SK-N-SH treated with all-trans-retinoic acid at 6 μM for 48 hours (cell line): ENCODE measurements around the gene BPHL.

Experiments used
- ARNTL ChIP-seq: fragments of 450-650 bp; formaldehyde crosslinking; IDR thresholded peaks from 2 replicates; pipeline ENCODE4 v1.5.0; 2020; ENCODE audit warnings: low read depth, mild to moderate bottlenecking, moderate library complexity, borderline replicate concordance
- BACH2 ChIP-seq: fragments of 250-450 bp; sonication (Bioruptor Pico); IDR thresholded peaks from 2 replicates; pipeline ENCODE4 v1.9.0; 2021; ENCODE audit warnings: mild to moderate bottlenecking, borderline replicate concordance
- CSDC2 ChIP-seq: fragments of 250-450 bp; sonication (Bioruptor Pico); IDR thresholded peaks from 2 replicates; pipeline ENCODE4 v1.5.0; 2020; ENCODE audit warnings: mild to moderate bottlenecking, moderate library complexity
- ISL1 ChIP-seq: fragments of 250-450 bp; sonication (Bioruptor Pico); IDR thresholded peaks from 2 replicates; pipeline ENCODE4 v2.1.2; 2022; ENCODE audit warnings: mild to moderate bottlenecking, moderate library complexity
- OSR1 ChIP-seq: fragments of 250-450 bp; sonication (Bioruptor Pico); IDR thresholded peaks from 2 replicates; pipeline ENCODE4 v1.8.0; 2022; ENCODE audit warnings: moderate library complexity, mild to moderate bottlenecking, inconsistent platforms
- RARB ChIP-seq: fragments of 250-450 bp; sonication (Bioruptor Pico); IDR thresholded peaks from 2 replicates; pipeline ENCODE4 v1.8.0; 2021; ENCODE audit warnings: mild to moderate bottlenecking, moderate library complexity
- ZFP3 ChIP-seq: fragments of 250-450 bp; sonication (Bioruptor Pico); IDR thresholded peaks from 2 replicates; pipeline ENCODE4 v1.5.0; 2020; ENCODE audit warnings: mild to moderate bottlenecking, moderate library complexity
- ZNF70 ChIP-seq: fragments of 450-650 bp; formaldehyde crosslinking; IDR thresholded peaks from 2 replicates; pipeline ENCODE4 v1.5.0; 2020; ENCODE audit warnings: mild to moderate bottlenecking, moderate library complexity
- TF ChIP-seq, protein P1 (sequence below): fragments of 250-450 bp; sonication (Bioruptor Pico); IDR thresholded peaks from 2 replicates; pipeline ENCODE4 v1.5.1; 2020; ENCODE audit warnings: low read depth, mild to moderate bottlenecking, moderate library complexity

DNA sequence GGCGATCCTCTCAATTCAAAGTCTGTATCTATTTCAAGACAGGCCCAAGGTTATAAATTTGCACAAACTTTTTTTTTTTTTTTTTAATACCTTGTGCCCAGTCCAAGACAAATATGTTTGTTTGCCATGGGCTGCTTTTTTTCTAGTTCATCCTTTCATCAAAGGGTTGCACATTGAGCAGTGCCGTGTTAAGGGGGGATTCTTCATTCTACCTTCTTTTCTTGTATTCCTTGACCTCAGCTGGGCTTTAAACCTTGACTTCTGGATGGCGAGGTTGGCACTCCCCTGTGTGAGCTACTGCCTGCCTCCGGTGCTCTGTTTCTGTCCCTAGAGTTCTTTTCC, 42.8 kb upstream of the BPHL start:
- TF ChIP-seq CSDC2 (CRISPR knock-in tag) (no peak), ZNF70 (no peak), OSR1 (CRISPR knock-in tag) (no peak), RARB (CRISPR knock-in tag) (no peak), ARNTL (CRISPR knock-in tag) (no peak), ISL1 (CRISPR knock-in tag) (no peak), ZFP3 (CRISPR knock-in tag) (no peak), BACH2 (no peak)
- TF ChIP-seq, protein P1, sequence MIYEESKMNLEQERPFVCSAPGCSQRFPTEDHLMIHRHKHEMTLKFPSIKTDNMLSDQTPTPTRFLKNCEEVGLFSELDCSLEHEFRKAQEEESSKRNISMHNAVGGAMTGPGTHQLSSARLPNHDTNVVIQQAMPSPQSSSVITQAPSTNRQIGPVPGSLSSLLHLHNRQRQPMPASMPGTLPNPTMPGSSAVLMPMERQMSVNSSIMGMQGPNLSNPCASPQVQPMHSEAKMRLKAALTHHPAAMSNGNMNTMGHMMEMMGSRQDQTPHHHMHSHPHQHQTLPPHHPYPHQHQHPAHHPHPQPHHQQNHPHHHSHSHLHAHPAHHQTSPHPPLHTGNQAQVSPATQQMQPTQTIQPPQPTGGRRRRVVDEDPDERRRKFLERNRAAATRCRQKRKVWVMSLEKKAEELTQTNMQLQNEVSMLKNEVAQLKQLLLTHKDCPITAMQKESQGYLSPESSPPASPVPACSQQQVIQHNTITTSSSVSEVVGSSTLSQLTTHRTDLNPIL = no peak
